Measurements from ENCODE around the gene ZDHHC22.
A peak's percentile ranks its signal among the peaks of the same experiment; 100 is the strongest.

The ZDHHC22 gene

GRCh38 chr14:77189479-77189878 lies 47.9 kb upstream of the ZDHHC22 start:
- TF ChIP-seq ESRRG (CRISPR knock-in tag; IDR thresholded peaks at IDR 0.05): no peak
- no peak for TF ChIP-seq CSDC2 (CRISPR knock-in tag; IDR thresholded peaks at IDR 0.05)
- TF ChIP-seq ZC3H10 (CRISPR knock-in tag; IDR thresholded peaks at IDR 0.05): no peak
- no peak for TF ChIP-seq ARNTL (CRISPR knock-in tag; IDR thresholded peaks at IDR 0.05; ENCODE audit: borderline replicate concordance, low read depth)
- TF ChIP-seq TSHZ2 (CRISPR knock-in tag; IDR thresholded peaks at IDR 0.05): no peak
- TF ChIP-seq ZNF70 (CRISPR knock-in tag; IDR thresholded peaks at IDR 0.05): no peak
- no peak for TF ChIP-seq ISL1 (CRISPR knock-in tag; IDR thresholded peaks at IDR 0.05)
- no peak for TF ChIP-seq RARB (CRISPR knock-in tag; IDR thresholded peaks at IDR 0.05)
- no peak for TF ChIP-seq ZNF565 (CRISPR knock-in tag; conservative IDR thresholded peaks at IDR 0.05; ENCODE audit: low read depth)
- TF ChIP-seq PATZ1 (CRISPR knock-in tag; IDR thresholded peaks at IDR 0.05; ENCODE audit: borderline replicate concordance): no peak
- ATAC-seq: no peak

GRCh38 chr14:77187649-77188012 lies 46.0 kb upstream of the ZDHHC22 start:
- no peak for TF ChIP-seq ESRRG (CRISPR knock-in tag; IDR thresholded peaks at IDR 0.05)
- no peak for TF ChIP-seq POU6F1 (CRISPR knock-in tag; IDR thresholded peaks at IDR 0.05; ENCODE audit: borderline replicate concordance, low read depth)
- no peak for ATAC-seq

GRCh38 chr14:77186911-77187648 lies 45.5 kb upstream of the ZDHHC22 start:
- peak; percentile 83 for ATAC-seq
- TF ChIP-seq ARNTL (CRISPR knock-in tag; IDR thresholded peaks at IDR 0.05; ENCODE audit: borderline replicate concordance, low read depth) (no peak), OSR1 (CRISPR knock-in tag; IDR thresholded peaks at IDR 0.05) (no peak), BACH2 (CRISPR knock-in tag; IDR thresholded peaks at IDR 0.05; ENCODE audit: borderline replicate concordance) (no peak), PATZ1 (CRISPR knock-in tag; IDR thresholded peaks at IDR 0.05; ENCODE audit: borderline replicate concordance) (no peak), SNAI2 (CRISPR knock-in tag; IDR thresholded peaks at IDR 0.05) (no peak), TOX (CRISPR knock-in tag; IDR thresholded peaks at IDR 0.05; ENCODE audit: borderline replicate concordance) (no peak), CSDC2 (CRISPR knock-in tag; IDR thresholded peaks at IDR 0.05) (no peak), ZNF70 (CRISPR knock-in tag; IDR thresholded peaks at IDR 0.05) (no peak), CSRNP3 (CRISPR knock-in tag; IDR thresholded peaks at IDR 0.05) (no peak), TSHZ2 (CRISPR knock-in tag; IDR thresholded peaks at IDR 0.05) (no peak), GLIS3 (CRISPR knock-in tag; IDR thresholded peaks at IDR 0.05) (no peak), ESRRG (CRISPR knock-in tag; IDR thresholded peaks at IDR 0.05) (no peak), ISL1 (CRISPR knock-in tag; IDR thresholded peaks at IDR 0.05) (no peak), ZNF8 (CRISPR knock-in tag; IDR thresholded peaks at IDR 0.05) (no peak)
